Ovary (tissue), 3 donors: ENCODE data around the gene SYCE1L.

ENCODE experiments used
- CTCF ChIP-seq, 3 donors: fragments of 450-650 bp in 2 of 3; fragments of 200-600 bp in 1 of 3; IDR thresholded peaks; one replicate each; pipeline versions ENCODE4 v1.5.1 to v1.8.0; 2016 to 2022; ENCODE audit warnings: antibody characterized with exemption in 3 of 3, mild to moderate bottlenecking in 1 of 3
- POLR2A ChIP-seq: fragments of 450-650 bp; IDR thresholded peaks from one replicate; pipeline ENCODE4 v1.6.1; 2017; ENCODE audit warnings: antibody characterized with exemption, mild to moderate bottlenecking, moderate library complexity
- donor health status: DM: no; HTN: no; CAD: no.

GRCh38 chr16:77190190-77190477 is 9.1 kb upstream of the SYCE1L start:
- TF ChIP-seq CTCF (IDR thresholded peaks at IDR 0.05) = no peak
- TF ChIP-seq POLR2A = no peak
